HepG2 (cell line): ENCODE data around the gene SNF8. TPM values are rescaled to one million over a fixed set of nuclear protein-coding genes. Genes with fewer than 3 reads are reported as not detected.

Experiments
- HIVEP1 ChIP-seq: sonication (generic); formaldehyde crosslinking; IDR thresholded peaks from 2 replicates; pipeline ENCODE4 v1.4.0; 2020; ENCODE audit warnings: mild to moderate bottlenecking, missing genetic modification reagents
- JDP2 ChIP-seq: sonication (generic); formaldehyde crosslinking; IDR thresholded peaks from 2 replicates; pipeline ENCODE4 v1.8.1; 2022; ENCODE audit warnings: missing genetic modification reagents, borderline replicate concordance
- SRF ChIP-seq: IDR thresholded peaks from 2 replicates; pipeline ENCODE4 v1.6.1; 2011; ENCODE audit warnings: mild to moderate bottlenecking, low read depth, low read length, moderate library complexity
- SRY ChIP-seq: sonication (generic); formaldehyde crosslinking; IDR thresholded peaks from 2 replicates; pipeline ENCODE4 v1.8.0; 2022; ENCODE audit warnings: mild to moderate bottlenecking, missing genetic modification reagents
- TCF7 ChIP-seq: sonication (generic); IDR thresholded peaks from 2 replicates; pipeline ENCODE4 v1.6.1; 2016; ENCODE audit warnings: antibody characterized with exemption, low read depth
- ZFP36L2 ChIP-seq: sonication (generic); formaldehyde crosslinking; IDR thresholded peaks from 2 replicates; pipeline ENCODE4 v1.4.0; 2020; ENCODE audit warnings: missing genetic modification reagents
- ZNF10 ChIP-seq: sonication (generic); formaldehyde crosslinking; IDR thresholded peaks from 2 replicates; pipeline ENCODE4 v1.4.0; 2020; ENCODE audit warnings: mild to moderate bottlenecking, low read depth, missing genetic modification reagents, borderline replicate concordance
- ZNF282 ChIP-seq: fragments of 450-650 bp; IDR thresholded peaks from 2 replicates; pipeline ENCODE4 v1.6.1; 2018; ENCODE audit not compliant: partially characterized antibody
- ZNF562 ChIP-seq: sonication (generic); formaldehyde crosslinking; IDR thresholded peaks from 2 replicates; pipeline ENCODE4 v1.8.0; 2022; ENCODE audit warnings: missing genetic modification reagents, borderline replicate concordance
- ZNF570 ChIP-seq: sonication (generic); formaldehyde crosslinking; IDR thresholded peaks from 2 replicates; pipeline ENCODE4 v1.4.0; 2020; ENCODE audit warnings: mild to moderate bottlenecking, missing genetic modification reagents, borderline replicate concordance
- ZNF878 ChIP-seq: sonication (generic); formaldehyde crosslinking; IDR thresholded peaks from 2 replicates; pipeline ENCODE4 v1.8.1; 2023; ENCODE audit warnings: mild to moderate bottlenecking, missing genetic modification reagents, moderate library complexity
- polyA plus RNA-seq, 8 experiments: library from polyadenylated mRNA; depleted of rRNA in 3 of 8; stranded (reverse) in 7 of 8; unstranded in 1 of 8; fragments of >200 nt; fragmentation: Illumina TruSeq in 4 of 8; extraction: Trizol in 4 of 8; gene quantifications; 2 replicates each; pipeline versions ENCODE4 v1.2.1 to v1.2.3, GENCODE V29; 2011 to 2016; ENCODE audit warnings: low read depth in 4 of 8, missing spikeins in 1 of 8, mixed read lengths in 1 of 8; ENCODE audit not compliant: insufficient read depth in 1 of 8
- total RNA-seq, 5 experiments: library from RNA; depleted of rRNA; stranded (reverse); fragments of >200 nt; fragmentation: Illumina TruSeq; extraction: Trizol; gene quantifications; 2 replicates each; pipeline ENCODE4 v1.2.3, GENCODE V29; 2016; ENCODE audit warnings: low read depth in 1 of 5
- TF ChIP-seq, protein P1 (sequence below): sonication (generic); formaldehyde crosslinking; IDR thresholded peaks from 2 replicates; pipeline ENCODE4 v1.5.1; 2020; ENCODE audit warnings: mild to moderate bottlenecking, missing genetic modification reagents, moderate library complexity
- TF ChIP-seq, protein P2 (sequence below): sonication (generic); formaldehyde crosslinking; IDR thresholded peaks from 2 replicates; pipeline ENCODE4 v1.4.0; 2020; ENCODE audit warnings: mild to moderate bottlenecking, missing genetic modification reagents
- TF ChIP-seq, protein P3 (sequence below): sonication (generic); formaldehyde crosslinking; IDR thresholded peaks from 2 replicates; pipeline ENCODE4 v1.4.0; 2020; ENCODE audit warnings: missing genetic modification reagents
- TF ChIP-seq, protein P4 (sequence below): IDR thresholded peaks from 2 replicates; pipeline ENCODE4 v1.6.1; 2016; ENCODE audit warnings: mild to moderate bottlenecking, missing biosample characterization, missing genetic modification reagents
- TF ChIP-seq, protein P5 (sequence below), 2 experiments: sonication (generic) in 1 of 2; formaldehyde crosslinking in 1 of 2; IDR thresholded peaks; 2 replicates each; pipeline versions ENCODE4 v1.5.1 to v1.6.1; 2011 to 2020; ENCODE audit warnings: borderline replicate concordance in 1 of 2, low read depth in 1 of 2, low read length in 1 of 2, mild to moderate bottlenecking in 1 of 2, missing genetic modification reagents in 1 of 2, moderate library complexity in 1 of 2

Gene SNF8
- total and polyA plus RNA-seq, 2 of the 13 experiments (the other 11 are each of a cell fraction or from before 2014, with no cell fraction given): 114 to 153 TPM

DNA sequence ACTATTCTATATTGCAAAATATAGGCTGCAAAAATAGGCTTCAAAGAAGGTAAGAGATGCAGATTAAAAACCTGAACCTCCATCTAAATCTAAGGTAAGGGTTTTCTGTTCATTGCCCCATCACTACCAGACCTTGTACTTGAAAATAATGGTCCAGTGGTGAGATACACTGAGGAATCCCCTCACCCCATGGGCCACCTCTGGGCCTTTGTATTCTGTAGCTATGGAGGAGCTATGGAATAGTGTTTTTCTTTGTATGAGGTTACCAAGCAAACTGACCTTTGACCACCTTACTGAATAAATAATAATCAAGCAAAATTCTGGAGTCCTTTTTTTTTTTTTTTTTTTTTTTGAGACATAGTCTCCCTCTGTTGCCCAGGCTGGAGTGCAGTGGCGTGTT lies 41.2 kb downstream of the SNF8 start (continued):
- TF ChIP-seq, protein P1, sequence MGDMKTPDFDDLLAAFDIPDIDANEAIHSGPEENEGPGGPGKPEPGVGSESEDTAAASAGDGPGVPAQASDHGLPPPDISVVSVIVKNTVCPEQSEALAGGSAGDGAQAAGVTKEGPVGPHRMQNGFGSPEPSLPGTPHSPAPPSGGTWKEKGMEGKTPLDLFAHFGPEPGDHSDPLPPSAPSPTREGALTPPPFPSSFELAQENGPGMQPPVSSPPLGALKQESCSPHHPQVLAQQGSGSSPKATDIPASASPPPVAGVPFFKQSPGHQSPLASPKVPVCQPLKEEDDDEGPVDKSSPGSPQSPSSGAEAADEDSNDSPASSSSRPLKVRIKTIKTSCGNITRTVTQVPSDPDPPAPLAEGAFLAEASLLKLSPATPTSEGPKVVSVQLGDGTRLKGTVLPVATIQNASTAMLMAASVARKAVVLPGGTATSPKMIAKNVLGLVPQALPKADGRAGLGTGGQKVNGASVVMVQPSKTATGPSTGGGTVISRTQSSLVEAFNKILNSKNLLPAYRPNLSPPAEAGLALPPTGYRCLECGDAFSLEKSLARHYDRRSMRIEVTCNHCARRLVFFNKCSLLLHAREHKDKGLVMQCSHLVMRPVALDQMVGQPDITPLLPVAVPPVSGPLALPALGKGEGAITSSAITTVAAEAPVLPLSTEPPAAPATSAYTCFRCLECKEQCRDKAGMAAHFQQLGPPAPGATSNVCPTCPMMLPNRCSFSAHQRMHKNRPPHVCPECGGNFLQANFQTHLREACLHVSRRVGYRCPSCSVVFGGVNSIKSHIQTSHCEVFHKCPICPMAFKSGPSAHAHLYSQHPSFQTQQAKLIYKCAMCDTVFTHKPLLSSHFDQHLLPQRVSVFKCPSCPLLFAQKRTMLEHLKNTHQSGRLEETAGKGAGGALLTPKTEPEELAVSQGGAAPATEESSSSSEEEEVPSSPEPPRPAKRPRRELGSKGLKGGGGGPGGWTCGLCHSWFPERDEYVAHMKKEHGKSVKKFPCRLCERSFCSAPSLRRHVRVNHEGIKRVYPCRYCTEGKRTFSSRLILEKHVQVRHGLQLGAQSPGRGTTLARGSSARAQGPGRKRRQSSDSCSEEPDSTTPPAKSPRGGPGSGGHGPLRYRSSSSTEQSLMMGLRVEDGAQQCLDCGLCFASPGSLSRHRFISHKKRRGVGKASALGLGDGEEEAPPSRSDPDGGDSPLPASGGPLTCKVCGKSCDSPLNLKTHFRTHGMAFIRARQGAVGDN (CRISPR knock-in tag): no peak
- TF ChIP-seq, protein P2, sequence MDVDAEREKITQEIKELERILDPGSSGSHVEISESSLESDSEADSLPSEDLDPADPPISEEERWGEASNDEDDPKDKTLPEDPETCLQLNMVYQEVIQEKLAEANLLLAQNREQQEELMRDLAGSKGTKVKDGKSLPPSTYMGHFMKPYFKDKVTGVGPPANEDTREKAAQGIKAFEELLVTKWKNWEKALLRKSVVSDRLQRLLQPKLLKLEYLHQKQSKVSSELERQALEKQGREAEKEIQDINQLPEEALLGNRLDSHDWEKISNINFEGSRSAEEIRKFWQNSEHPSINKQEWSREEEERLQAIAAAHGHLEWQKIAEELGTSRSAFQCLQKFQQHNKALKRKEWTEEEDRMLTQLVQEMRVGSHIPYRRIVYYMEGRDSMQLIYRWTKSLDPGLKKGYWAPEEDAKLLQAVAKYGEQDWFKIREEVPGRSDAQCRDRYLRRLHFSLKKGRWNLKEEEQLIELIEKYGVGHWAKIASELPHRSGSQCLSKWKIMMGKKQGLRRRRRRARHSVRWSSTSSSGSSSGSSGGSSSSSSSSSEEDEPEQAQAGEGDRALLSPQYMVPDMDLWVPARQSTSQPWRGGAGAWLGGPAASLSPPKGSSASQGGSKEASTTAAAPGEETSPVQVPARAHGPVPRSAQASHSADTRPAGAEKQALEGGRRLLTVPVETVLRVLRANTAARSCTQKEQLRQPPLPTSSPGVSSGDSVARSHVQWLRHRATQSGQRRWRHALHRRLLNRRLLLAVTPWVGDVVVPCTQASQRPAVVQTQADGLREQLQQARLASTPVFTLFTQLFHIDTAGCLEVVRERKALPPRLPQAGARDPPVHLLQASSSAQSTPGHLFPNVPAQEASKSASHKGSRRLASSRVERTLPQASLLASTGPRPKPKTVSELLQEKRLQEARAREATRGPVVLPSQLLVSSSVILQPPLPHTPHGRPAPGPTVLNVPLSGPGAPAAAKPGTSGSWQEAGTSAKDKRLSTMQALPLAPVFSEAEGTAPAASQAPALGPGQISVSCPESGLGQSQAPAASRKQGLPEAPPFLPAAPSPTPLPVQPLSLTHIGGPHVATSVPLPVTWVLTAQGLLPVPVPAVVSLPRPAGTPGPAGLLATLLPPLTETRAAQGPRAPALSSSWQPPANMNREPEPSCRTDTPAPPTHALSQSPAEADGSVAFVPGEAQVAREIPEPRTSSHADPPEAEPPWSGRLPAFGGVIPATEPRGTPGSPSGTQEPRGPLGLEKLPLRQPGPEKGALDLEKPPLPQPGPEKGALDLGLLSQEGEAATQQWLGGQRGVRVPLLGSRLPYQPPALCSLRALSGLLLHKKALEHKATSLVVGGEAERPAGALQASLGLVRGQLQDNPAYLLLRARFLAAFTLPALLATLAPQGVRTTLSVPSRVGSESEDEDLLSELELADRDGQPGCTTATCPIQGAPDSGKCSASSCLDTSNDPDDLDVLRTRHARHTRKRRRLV (CRISPR knock-in tag): no peak
- TF ChIP-seq SRF (no peak; the same call in 1 of the 2 replicates), HIVEP1 (no peak), ZNF570 (CRISPR knock-in tag) (peak; percentile 71; the same call in 1 of the 2 replicates), JDP2 (CRISPR knock-in tag) (no peak), ZNF562 (CRISPR knock-in tag) (no peak), ZNF282 (no peak), TCF7 (no peak), SRY (CRISPR knock-in tag) (no peak), ZFP36L2 (CRISPR knock-in tag) (no peak), ZNF10 (CRISPR knock-in tag) (no peak), ZNF878 (CRISPR knock-in tag) (no peak)
- TF ChIP-seq, protein P3, sequence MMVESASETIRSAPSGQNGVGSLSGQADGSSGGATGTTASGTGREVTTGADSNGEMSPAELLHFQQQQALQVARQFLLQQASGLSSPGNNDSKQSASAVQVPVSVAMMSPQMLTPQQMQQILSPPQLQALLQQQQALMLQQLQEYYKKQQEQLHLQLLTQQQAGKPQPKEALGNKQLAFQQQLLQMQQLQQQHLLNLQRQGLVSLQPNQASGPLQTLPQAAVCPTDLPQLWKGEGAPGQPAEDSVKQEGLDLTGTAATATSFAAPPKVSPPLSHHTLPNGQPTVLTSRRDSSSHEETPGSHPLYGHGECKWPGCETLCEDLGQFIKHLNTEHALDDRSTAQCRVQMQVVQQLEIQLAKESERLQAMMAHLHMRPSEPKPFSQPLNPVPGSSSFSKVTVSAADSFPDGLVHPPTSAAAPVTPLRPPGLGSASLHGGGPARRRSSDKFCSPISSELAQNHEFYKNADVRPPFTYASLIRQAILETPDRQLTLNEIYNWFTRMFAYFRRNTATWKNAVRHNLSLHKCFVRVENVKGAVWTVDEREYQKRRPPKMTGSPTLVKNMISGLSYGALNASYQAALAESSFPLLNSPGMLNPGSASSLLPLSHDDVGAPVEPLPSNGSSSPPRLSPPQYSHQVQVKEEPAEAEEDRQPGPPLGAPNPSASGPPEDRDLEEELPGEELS: no peak
- TF ChIP-seq, protein P4, sequence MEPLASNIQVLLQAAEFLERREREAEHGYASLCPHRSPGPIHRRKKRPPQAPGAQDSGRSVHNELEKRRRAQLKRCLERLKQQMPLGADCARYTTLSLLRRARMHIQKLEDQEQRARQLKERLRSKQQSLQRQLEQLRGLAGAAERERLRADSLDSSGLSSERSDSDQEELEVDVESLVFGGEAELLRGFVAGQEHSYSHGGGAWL (CRISPR knock-in tag): no peak
- TF ChIP-seq, protein P5, sequence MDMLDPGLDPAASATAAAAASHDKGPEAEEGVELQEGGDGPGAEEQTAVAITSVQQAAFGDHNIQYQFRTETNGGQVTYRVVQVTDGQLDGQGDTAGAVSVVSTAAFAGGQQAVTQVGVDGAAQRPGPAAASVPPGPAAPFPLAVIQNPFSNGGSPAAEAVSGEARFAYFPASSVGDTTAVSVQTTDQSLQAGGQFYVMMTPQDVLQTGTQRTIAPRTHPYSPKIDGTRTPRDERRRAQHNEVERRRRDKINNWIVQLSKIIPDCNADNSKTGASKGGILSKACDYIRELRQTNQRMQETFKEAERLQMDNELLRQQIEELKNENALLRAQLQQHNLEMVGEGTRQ (IDR thresholded peaks at IDR 0.05; ENCODE audit: low read depth, low read length): no peak
- TF ChIP-seq, protein P5 (CRISPR knock-in tag; IDR thresholded peaks at IDR 0.05; ENCODE audit: borderline replicate concordance): no peak
